HepG2 (cell line): ENCODE results near the gene EEIG1. TPM values are rescaled to one million over a fixed set of nuclear protein-coding genes. Genes with fewer than 3 reads are reported as not detected.

Experiments
- ATAC-seq: fragments of 200-7000 bp; cut with Tn5 transposase; 3 replicates; pipeline ENCODE4 v1.9.1; 2020; ENCODE audit warnings: mild to moderate bottlenecking, moderate library complexity
- BruUV-seq: library from RNA; stranded (reverse); fragments of 400-500 nt; replicated peaks from 2 replicates; lab custom pipeline; 2021; lab: Mats Ljungman, UMichigan
- CTCF ChIA-PET: fragments of 300-600 bp; formaldehyde crosslinking; extraction: SDS; loops from one replicate; lab custom pipeline; 2021; ENCODE audit warnings: low total read pairs, inconsistent platforms, low intra/inter-chr PET ratio; lab: Yijun Ruan, JAX
- POLR2A ChIA-PET: fragments of 350-600 bp; sonication (Branson Sonifier 250); formaldehyde crosslinking; loops from one replicate; lab custom pipeline; 2020; ENCODE audit warnings: antibody characterized with exemption, inconsistent platforms; lab: Yijun Ruan, JAX
- DNase-seq: peaks from one replicate; pipeline ENCODE4 v3.0.0-alpha.2; 2015; ENCODE audit warnings: low spot score
- FAIRE-seq: peaks from 3 replicates; lab custom pipeline; 2011; peaks lifted over from hg19 to GRCh38; lab: Jason Lieb, UNC
- H2AFZ ChIP-seq: one replicate; pipeline ENCODE4 v1.6.1; 2011; ENCODE audit warnings: low read length, inconsistent platforms
- H3K27ac ChIP-seq: fragments of 300-600 bp; 3 replicates; pipeline ENCODE4 v1.8.0; 2011; ENCODE audit warnings: mixed run types, mild to moderate bottlenecking, mixed read lengths, low read length, inconsistent platforms; ENCODE audit not compliant: insufficient read depth; ENCODE audit errors: extremely low read length
- H3K27me3 ChIP-seq, 2 experiments: fragments of 200-600 bp in 1 of 2; 2 replicates in 1 of 2; 3 replicates in 1 of 2; pipeline versions ENCODE4 v1.6.0 to v1.8.0; 2011; ENCODE audit warnings: low read length in 2 of 2, mild to moderate bottlenecking in 2 of 2, moderate library complexity in 2 of 2, inconsistent platforms in 1 of 2; ENCODE audit not compliant: insufficient read depth in 2 of 2, control insufficient read depth in 1 of 2
- H3K36me3 ChIP-seq, 2 experiments: fragments of 200-600 bp in 1 of 2; replicated peaks in 1 of 2; 2 replicates in 1 of 2; 3 replicates in 1 of 2; pipeline versions ENCODE4 v1.5.1 to v1.8.0; 2011; ENCODE audit warnings: low read length in 2 of 2, inconsistent platforms in 1 of 2; ENCODE audit not compliant: insufficient read depth in 2 of 2, control insufficient read depth in 1 of 2
- H3K4me1 ChIP-seq: 2 replicates; pipeline ENCODE4 v1.5.1; 2012; ENCODE audit warnings: low read length, inconsistent platforms; ENCODE audit not compliant: insufficient read depth
- H3K4me2 ChIP-seq: 2 replicates; pipeline ENCODE4 v1.6.0; 2011; ENCODE audit warnings: low read depth, low read length, inconsistent platforms
- H3K4me3 ChIP-seq, 3 experiments: fragments of 200-600 bp in 1 of 3; sonication (generic), shearing (Covaris generic) in 1 of 3; replicated peaks in 1 of 3; 2 replicates each; pipeline ENCODE4 v1.5.1; 2011 to 2016; ENCODE audit warnings: low read length in 3 of 3, inconsistent platforms in 2 of 3, low read depth in 2 of 3, mild to moderate bottlenecking in 2 of 3, control low read depth in 1 of 3, mixed read lengths in 1 of 3; ENCODE audit not compliant: insufficient read depth in 1 of 3
- H3K79me2 ChIP-seq: one replicate; pipeline ENCODE4 v1.6.1; 2011; ENCODE audit warnings: low read length, inconsistent platforms; ENCODE audit not compliant: insufficient read depth
- H3K9ac ChIP-seq: 2 replicates; pipeline ENCODE4 v1.6.0; 2011; ENCODE audit warnings: mild to moderate bottlenecking, low read depth, low read length, inconsistent platforms; ENCODE audit not compliant: insufficient read depth
- H3K9me3 ChIP-seq: 2 replicates; pipeline ENCODE4 v1.5.1; 2012; ENCODE audit warnings: mild to moderate bottlenecking, low read length
- H4K20me1 ChIP-seq: 2 replicates; pipeline ENCODE4 v1.6.0; 2011; ENCODE audit warnings: inconsistent platforms, mild to moderate bottlenecking, low read length, moderate library complexity; ENCODE audit not compliant: insufficient read depth
- EZH2 ChIP-seq: conservative IDR thresholded peaks from 2 replicates; pipeline ENCODE4 v1.6.1; 2012; ENCODE audit warnings: mild to moderate bottlenecking, low read depth, low read length, moderate library complexity
- PAF1 ChIP-seq: IDR thresholded peaks from 2 replicates; pipeline ENCODE4 v1.6.1; 2016; ENCODE audit warnings: missing genetic modification reagents, missing compliant biosample characterization
- PAXIP1 ChIP-seq: sonication (generic); formaldehyde crosslinking; conservative IDR thresholded peaks from 2 replicates; pipeline ENCODE4 v1.4.0; 2020; ENCODE audit warnings: mild to moderate bottlenecking, missing genetic modification reagents, moderate library complexity
- ZMAT3 ChIP-seq: sonication (generic); formaldehyde crosslinking; conservative IDR thresholded peaks from 2 replicates; pipeline ENCODE4 v1.7.0; 2021; ENCODE audit warnings: missing genetic modification reagents
- ZNF24 ChIP-seq: fragments of 450-650 bp; IDR thresholded peaks from 2 replicates; pipeline ENCODE4 v1.6.1; 2017; ENCODE audit warnings: antibody characterized with exemption, mild to moderate bottlenecking
- ZNF292 ChIP-seq: sonication (generic); formaldehyde crosslinking; IDR thresholded peaks from 2 replicates; pipeline ENCODE4 v1.8.1; 2022; ENCODE audit warnings: mild to moderate bottlenecking, low read depth, missing genetic modification reagents, borderline replicate concordance
- ZNF503 ChIP-seq: sonication (generic); formaldehyde crosslinking; IDR thresholded peaks from 2 replicates; pipeline ENCODE4 v1.4.0; 2020; ENCODE audit warnings: missing genetic modification reagents
- ZNF710 ChIP-seq: sonication (generic); formaldehyde crosslinking; IDR thresholded peaks from 2 replicates; pipeline ENCODE4 v1.5.0; 2020; ENCODE audit warnings: mild to moderate bottlenecking, missing genetic modification reagents, borderline replicate concordance
- ZNF782 ChIP-seq: sonication (generic); formaldehyde crosslinking; IDR thresholded peaks from 2 replicates; pipeline ENCODE4 v1.4.0; 2020; ENCODE audit warnings: missing genetic modification reagents, mild to moderate bottlenecking, borderline replicate concordance
- ZNF784 ChIP-seq: sonication (generic); formaldehyde crosslinking; IDR thresholded peaks from 2 replicates; pipeline ENCODE4 v1.5.1; 2020; ENCODE audit warnings: missing genetic modification reagents, mild to moderate bottlenecking, borderline replicate concordance
- WGBS: methylation state at CpG from one replicate; pipeline ENCODE4 v1.1.6; 2017; ENCODE audit warnings: low lambda C conversion rate; 5-methylcytosine and 5-hydroxymethylcytosine counted together
- in situ Hi-C: cut with HindIII; loops from 2 replicates; pipeline ENCODE4 v1.10.0; 2017; ENCODE audit warnings: low pct_unique_long_range_greater_than_20kb; ENCODE audit not compliant: extremely low pct_ligation_motif_present
- intact Hi-C: fragments of 100-400 bp; cut with micrococcal nuclease; formaldehyde crosslinking; loops from one replicate; pipeline ENCODE4 v1.10.0; 2022; ENCODE audit not compliant: unreplicated experiment
- polyA plus RNA-seq, 8 experiments: library from polyadenylated mRNA; depleted of rRNA in 3 of 8; stranded (reverse) in 7 of 8; unstranded in 1 of 8; fragments of >200 nt; fragmentation: Illumina TruSeq in 4 of 8; extraction: Trizol in 4 of 8; gene quantifications; 2 replicates each; pipeline versions ENCODE4 v1.2.1 to v1.2.3, GENCODE V29; 2011 to 2016; ENCODE audit warnings: low read depth in 4 of 8, missing spikeins in 1 of 8, mixed read lengths in 1 of 8; ENCODE audit not compliant: insufficient read depth in 1 of 8
- total RNA-seq, 5 experiments: library from RNA; depleted of rRNA; stranded (reverse); fragments of >200 nt; fragmentation: Illumina TruSeq; extraction: Trizol; gene quantifications; 2 replicates each; pipeline ENCODE4 v1.2.3, GENCODE V29; 2016; ENCODE audit warnings: low read depth in 1 of 5

EEIG1 gene
- total and polyA plus RNA-seq, 2 of the 13 experiments (the other 11 are each of a cell fraction or from before 2014, with no cell fraction given) = 16.6 to 25.2 TPM

DNA sequence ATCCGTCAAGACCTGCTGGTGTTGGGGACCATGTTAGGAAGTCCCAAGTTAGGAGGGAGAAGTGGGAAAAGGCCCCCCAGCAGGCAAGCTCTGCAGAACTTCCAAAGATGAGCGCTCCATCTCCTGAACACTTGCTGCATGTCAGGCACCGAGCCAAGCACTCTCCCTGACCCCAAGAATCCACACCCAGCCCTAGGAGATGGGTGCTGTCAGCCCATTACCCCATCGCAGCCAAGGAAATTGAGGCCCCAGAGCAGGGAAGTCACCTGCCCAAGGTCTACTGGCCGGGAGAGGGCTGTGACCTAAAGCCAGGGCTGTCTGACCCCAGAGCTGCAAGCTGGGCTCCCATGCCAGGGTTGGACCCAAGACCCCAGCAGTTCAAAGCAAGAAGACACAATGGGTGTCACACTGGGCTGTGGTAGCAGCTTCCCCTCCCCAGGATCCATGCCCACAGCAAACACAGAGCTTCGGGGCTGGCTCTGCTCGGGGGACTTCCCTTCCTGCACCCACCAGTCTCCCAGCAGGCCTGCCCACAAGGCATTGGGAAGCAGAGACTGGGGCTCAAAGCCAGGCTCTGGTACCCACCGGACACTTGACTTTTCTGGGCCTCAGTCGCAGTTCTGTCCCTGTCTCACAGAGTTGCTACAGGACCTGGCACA lies 13.5 kb downstream of the EEIG1 start:
- intact Hi-C loops = no loop called here
- Histone ChIP-seq H4K20me1 (no peaks in the 10 kb centered on the region), H3K4me2 (no peak overlapping the region), H3K27ac (no peak overlapping the region), H3K4me3 (no peak overlapping the region), H3K9me3 (no peaks in the 10 kb centered on the region), H3K4me1 (peaks cover 62% of the 10 kb centered on the region), H3K27me3 (no peaks in the 10 kb centered on the region), H3K36me3 (peaks cover 1 to 5% of the 10 kb centered on the region in 2 experiments; a peak in 2 of 5 replicates), H3K9ac (no peak overlapping the region), H3K79me2 (peaks cover 89% of the 10 kb centered on the region), H2AFZ (no peak overlapping the region)
- FAIRE-seq (no peak), ATAC-seq (no peak), DNase-seq (no peak)
- in situ Hi-C loops = no loop called here
- ChIA-PET CTCF (interaction anchor here (0.7 kb wide), 1 partner anchor 68 kb away, joined by 4 read pairs; no protein-coding TSS in a partner anchor), POLR2A (no interaction called here)
- no TSS peak for BruUV-seq
- 89% methylated on average over 1 of the region's 9 CpGs for WGBS
- TF ChIP-seq PAF1 (CRISPR knock-in tag) = no peak
- TF ChIP-seq ZNF782 (CRISPR knock-in tag) = no peak
- no peak for TF ChIP-seq ZNF292
- TF ChIP-seq ZNF24 = no peak
- TF ChIP-seq ZNF784 (CRISPR knock-in tag) = no peak
- no peak for TF ChIP-seq ZNF503 (CRISPR knock-in tag)
- no peak for TF ChIP-seq ZNF710
- no peak for TF ChIP-seq PAXIP1 (CRISPR knock-in tag)
- TF ChIP-seq ZMAT3 = no peak
- no peak for TF ChIP-seq EZH2
